SU-DHL-6 (cell line): ENCODE measurements around the gene C1orf21.

Experiments used
- H2AFZ ChIP-seq: fragments of 200-600 bp; sonication (generic); 2 replicates; pipeline ENCODE4 v1.6.1; 2014; ENCODE audit warnings: low read depth, mild to moderate bottlenecking, moderate library complexity, mixed read lengths, antibody characterized with exemption, low read length; ENCODE audit not compliant: severe bottlenecking
- H3F3A ChIP-seq: fragments of 200-600 bp; shearing (Covaris generic); 2 replicates; pipeline ENCODE4 v1.6.0; 2016; ENCODE audit warnings: antibody characterized with exemption, mild to moderate bottlenecking; ENCODE audit not compliant: insufficient read depth
- H3K27ac ChIP-seq: fragments of 200-600 bp; sonication (generic); 2 replicates; pipeline ENCODE4 v1.5.1; 2016; ENCODE audit warnings: low read depth, mild to moderate bottlenecking, low read length, moderate library complexity, mixed read lengths
- H3K27me3 ChIP-seq: fragments of 200-600 bp; sonication (generic), shearing (Covaris generic); 2 replicates; pipeline ENCODE4 v1.6.0; 2014; ENCODE audit warnings: mild to moderate bottlenecking, low read length
- H3K36me3 ChIP-seq: fragments of 200-600 bp; sonication (generic); 2 replicates; pipeline ENCODE4 v1.6.1; 2014; ENCODE audit warnings: mild to moderate bottlenecking, low read length, mixed read lengths
- H3K4me2 ChIP-seq: fragments of 300-600, 200-600 bp; shearing (Covaris generic), sonication (generic); 2 replicates; pipeline ENCODE4 v1.6.0; 2014; ENCODE audit warnings: low read length, low read depth, mild to moderate bottlenecking; ENCODE audit not compliant: poor library complexity, severe bottlenecking
- H3K4me3 ChIP-seq: fragments of 200-600 bp; sonication (generic); 2 replicates; pipeline ENCODE4 v1.5.1; 2014; ENCODE audit warnings: antibody characterized with exemption, low read length, mild to moderate bottlenecking, mixed read lengths; ENCODE audit not compliant: insufficient read depth, poor library complexity, severe bottlenecking
- H3K79me2 ChIP-seq: fragments of 200-600 bp; sonication (generic); 2 replicates; pipeline ENCODE4 v1.6.1; 2014; ENCODE audit warnings: mild to moderate bottlenecking, low read length, moderate library complexity; ENCODE audit not compliant: insufficient read depth
- H3K9ac ChIP-seq: fragments of 200-600 bp; sonication (generic); 2 replicates; pipeline ENCODE4 v1.7.0; 2014; ENCODE audit warnings: mild to moderate bottlenecking, low read length
- H3K9me2 ChIP-seq: fragments of 200-600 bp; sonication (generic); replicated peaks from 2 replicates; pipeline ENCODE4 v1.6.1; 2014; ENCODE audit warnings: low read length; ENCODE audit not compliant: insufficient read depth
- H3K9me3 ChIP-seq: fragments of 200-600 bp; sonication (generic); 2 replicates; pipeline ENCODE4 v1.6.1; 2014; ENCODE audit warnings: low read length, mixed read lengths; ENCODE audit not compliant: insufficient read depth
- H4K20me1 ChIP-seq: fragments of 200-600 bp; sonication (generic); 2 replicates; pipeline ENCODE4 v1.6.1; 2014; ENCODE audit warnings: low read depth, mild to moderate bottlenecking, antibody characterized with exemption, low read length, moderate library complexity, mixed read lengths
- EZH2phosphoT487 ChIP-seq: fragments of 200-600 bp; sonication (generic), shearing (Covaris generic); conservative IDR thresholded peaks from 2 replicates; pipeline ENCODE4 v1.6.1; 2018; ENCODE audit warnings: mild to moderate bottlenecking, antibody characterized with exemption, low read length, moderate library complexity, mixed read lengths
- TF ChIP-seq, protein P1 (sequence below): fragments of 200-600 bp; sonication (generic); IDR thresholded peaks from one replicate; pipeline ENCODE4 v1.5.1; 2017; ENCODE audit warnings: antibody characterized with exemption, mild to moderate bottlenecking, low read length, moderate library complexity; ENCODE audit not compliant: insufficient read depth, poor library complexity, severe bottlenecking

Gene C1orf21

DNA sequence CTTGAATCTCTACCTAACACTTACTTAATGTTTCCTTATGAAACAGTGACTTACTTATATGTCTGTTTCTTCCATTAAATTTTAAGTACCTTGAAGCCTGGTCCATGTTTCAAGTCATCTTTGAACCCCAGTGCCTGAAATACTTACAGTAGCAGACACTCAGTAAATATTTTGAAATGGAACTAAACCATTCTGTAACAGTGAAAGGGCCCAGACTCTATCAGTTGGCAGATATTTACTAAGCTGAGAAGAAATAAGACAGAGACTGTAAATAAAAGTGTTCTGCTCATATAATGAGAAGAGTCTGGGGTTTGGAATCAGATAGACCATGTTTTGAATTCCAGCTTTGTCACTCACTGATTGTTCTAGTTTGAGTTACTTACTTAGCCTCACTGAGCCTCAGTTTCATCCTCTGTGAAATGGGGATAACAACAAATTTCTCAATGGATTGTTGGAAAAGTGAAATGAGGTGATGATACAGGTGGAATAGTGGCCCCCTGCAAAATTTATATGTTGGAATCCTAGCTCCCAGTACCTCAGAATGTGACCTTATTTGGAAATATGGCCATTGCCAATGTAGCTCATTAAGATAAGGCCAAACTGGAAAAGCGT is 19.3 kb upstream of the C1orf21 start:
- Histone ChIP-seq H3K9ac (no peak overlapping the region), H3K9me2 (no peaks in the 10 kb centered on the region), H3K27me3 (no peaks in the 10 kb centered on the region), H3K27ac (no peak overlapping the region), H3K79me2 (no peaks in the 10 kb centered on the region), H3F3A (no peaks in the 10 kb centered on the region), H3K4me3 (no peak overlapping the region), H3K9me3 (no peaks in the 10 kb centered on the region), H3K4me2 (no peak overlapping the region), H4K20me1 (no peaks in the 10 kb centered on the region), H2AFZ (no peak overlapping the region), H3K36me3 (no peaks in the 10 kb centered on the region)
- TF ChIP-seq, protein P1, sequence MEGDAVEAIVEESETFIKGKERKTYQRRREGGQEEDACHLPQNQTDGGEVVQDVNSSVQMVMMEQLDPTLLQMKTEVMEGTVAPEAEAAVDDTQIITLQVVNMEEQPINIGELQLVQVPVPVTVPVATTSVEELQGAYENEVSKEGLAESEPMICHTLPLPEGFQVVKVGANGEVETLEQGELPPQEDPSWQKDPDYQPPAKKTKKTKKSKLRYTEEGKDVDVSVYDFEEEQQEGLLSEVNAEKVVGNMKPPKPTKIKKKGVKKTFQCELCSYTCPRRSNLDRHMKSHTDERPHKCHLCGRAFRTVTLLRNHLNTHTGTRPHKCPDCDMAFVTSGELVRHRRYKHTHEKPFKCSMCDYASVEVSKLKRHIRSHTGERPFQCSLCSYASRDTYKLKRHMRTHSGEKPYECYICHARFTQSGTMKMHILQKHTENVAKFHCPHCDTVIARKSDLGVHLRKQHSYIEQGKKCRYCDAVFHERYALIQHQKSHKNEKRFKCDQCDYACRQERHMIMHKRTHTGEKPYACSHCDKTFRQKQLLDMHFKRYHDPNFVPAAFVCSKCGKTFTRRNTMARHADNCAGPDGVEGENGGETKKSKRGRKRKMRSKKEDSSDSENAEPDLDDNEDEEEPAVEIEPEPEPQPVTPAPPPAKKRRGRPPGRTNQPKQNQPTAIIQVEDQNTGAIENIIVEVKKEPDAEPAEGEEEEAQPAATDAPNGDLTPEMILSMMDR = no peak
- TF ChIP-seq EZH2phosphoT487 = no peak

DNA sequence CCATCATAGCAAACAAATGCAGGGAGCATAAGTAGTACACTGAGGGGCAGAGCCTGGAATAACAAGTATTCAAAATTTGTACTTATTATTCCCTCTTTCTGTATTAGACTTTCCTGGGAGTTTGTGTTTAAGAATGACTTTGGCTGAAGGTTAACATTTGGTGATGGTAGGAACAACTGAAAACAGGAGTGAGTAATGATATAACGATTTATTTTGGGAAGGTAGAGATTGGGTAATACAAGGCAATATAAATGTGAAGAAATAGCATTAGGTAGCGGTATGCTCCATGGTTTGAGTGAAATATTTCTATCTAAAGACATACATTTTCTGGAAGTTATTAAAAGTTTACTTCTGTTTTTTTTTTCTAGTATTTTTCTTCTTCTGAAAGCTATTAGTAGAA is 18.5 kb upstream of the C1orf21 start:
- no peaks in the 10 kb centered on the region for H4K20me1 ChIP-seq

DNA sequence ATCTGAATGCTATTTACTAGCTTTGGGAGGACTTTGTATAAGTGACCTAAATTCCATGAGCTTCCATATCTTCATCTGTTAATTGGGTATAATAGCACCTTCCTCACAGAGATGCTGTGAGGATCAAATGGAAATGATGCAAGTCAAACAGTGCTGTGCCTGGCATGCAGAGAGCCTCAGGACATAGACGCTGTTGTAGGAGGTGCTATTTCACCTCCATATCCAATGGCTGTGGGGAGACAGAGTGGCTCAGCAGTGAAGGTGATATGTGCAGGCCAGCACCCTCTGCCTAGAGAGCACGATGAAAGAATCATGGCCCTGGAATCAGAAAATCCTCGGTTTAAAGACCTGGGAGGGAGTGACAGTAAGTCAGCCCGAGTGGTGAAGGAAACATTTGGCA is 16.0 kb upstream of the C1orf21 start:
- Histone ChIP-seq H3K9ac (no peak overlapping the region), H3F3A (no peaks in the 10 kb centered on the region), H3K79me2 (no peaks in the 10 kb centered on the region), H3K27me3 (no peaks in the 10 kb centered on the region), H3K4me2 (no peak overlapping the region), H3K27ac (no peak overlapping the region), H2AFZ (no peak overlapping the region), H3K36me3 (no peaks in the 10 kb centered on the region), H3K4me3 (no peak overlapping the region), H3K9me2 (no peaks in the 10 kb centered on the region), H3K9me3 (no peaks in the 10 kb centered on the region), H4K20me1 (no peaks in the 10 kb centered on the region)
- TF ChIP-seq, protein P1 = no peak
- TF ChIP-seq EZH2phosphoT487 = no peak

More for the DNA sequence above, 18.5 kb upstream of the C1orf21 start:
- Histone ChIP-seq H3K9ac (no peak overlapping the region), H2AFZ (no peak overlapping the region), H3K9me3 (no peaks in the 10 kb centered on the region), H3K9me2 (no peaks in the 10 kb centered on the region), H3K4me3 (no peak overlapping the region), H3K36me3 (no peaks in the 10 kb centered on the region), H3K4me2 (no peak overlapping the region), H3K27me3 (no peaks in the 10 kb centered on the region), H3F3A (no peaks in the 10 kb centered on the region), H3K27ac (no peak overlapping the region), H3K79me2 (no peaks in the 10 kb centered on the region)
- TF ChIP-seq, protein P1 = no peak
- no peak for TF ChIP-seq EZH2phosphoT487
